ENCODE results near the gene RABGEF1. TPM values are rescaled to one million over a fixed set of nuclear protein-coding genes. Genes with fewer than 3 reads are reported as not detected.

RABGEF1 gene
- total RNA-seq, 1 donor from 2014 or later: 30.2 TPM

- DNase-seq: no peak
Observed at GRCh38 chr7:66859339-66859738, 118.8 kb downstream of the RABGEF1 start.

- no peak for DNase-seq
Observed at GRCh38 chr7:66859794-66860645, 119.5 kb downstream of the RABGEF1 start.

- no peak for DNase-seq
Observed at GRCh38 chr7:66860767-66861166, 120.2 kb downstream of the RABGEF1 start.

Small RNA genes lying within 50 kb of the gene (small RNA-seq; reads per million reads assigned to genes)
- gene AC027644.2 (ENCODE audit: low replicate concordance): not detected

Other genes with a start within 250 kb of the RABGEF1 start
- 12.6 TPM for gene KCTD7, start 111.9 kb upstream of the RABGEF1 start, total RNA-seq
- 74.5 TPM for gene TMEM248, start 180.5 kb downstream of the RABGEF1 start, total RNA-seq

Data from tongue (tissue), 3 donors.